IMR-90 (cell line): ENCODE results near the gene STOM. TPM values are rescaled to one million over a fixed set of nuclear protein-coding genes. Genes with fewer than 3 reads are reported as not detected.

Source experiments
- ATAC-seq: fragments of 200-7000 bp; cut with Tn5 transposase; 2 replicates; pipeline ENCODE4 v1.9.1; 2020; ENCODE audit warnings: low read depth, mild to moderate bottlenecking, moderate library complexity
- BruUV-seq: library from RNA; stranded (reverse); fragments of 400-500 nt; replicated peaks from 2 replicates; lab custom pipeline; 2021; lab: Mats Ljungman, UMichigan
- CTCF ChIA-PET: fragments of 300-600 bp; formaldehyde crosslinking; extraction: SDS; loops from one replicate; lab custom pipeline; 2021; ENCODE audit warnings: antibody characterized with exemption; lab: Yijun Ruan, JAX
- POLR2A ChIA-PET: fragments of 300-600 bp; sonication (Branson Sonifier 250); formaldehyde crosslinking; loops from one replicate; lab custom pipeline; 2022; ENCODE audit warnings: antibody characterized with exemption; ENCODE audit not compliant: unreplicated experiment; lab: Charles Lee
- DNase-seq: peaks from one replicate; pipeline ENCODE4 v3.0.0; 2013
- H2AFZ ChIP-seq: replicated peaks from 2 replicates; pipeline ENCODE3; 2013; ENCODE audit warnings: low read length, mild to moderate bottlenecking; ENCODE audit not compliant: poor library complexity
- H2AK5ac ChIP-seq: 2 replicates; pipeline ENCODE4 v1.6.1; 2013; ENCODE audit warnings: low read depth, low read length, inconsistent platforms
- H2AK9ac ChIP-seq: replicated peaks from 2 replicates; pipeline ENCODE3; 2013; ENCODE audit warnings: mild to moderate bottlenecking, low read depth, low read length, moderate library complexity; ENCODE audit not compliant: poor library complexity
- H2BK120ac ChIP-seq: 2 replicates; pipeline ENCODE4 v1.6.1; 2013; ENCODE audit warnings: low read depth, low read length, inconsistent platforms
- H2BK15ac ChIP-seq: 3 replicates; pipeline ENCODE4 v1.6.1; 2013; ENCODE audit warnings: low read depth, low read length, inconsistent platforms
- H2BK20ac ChIP-seq: 2 replicates; pipeline ENCODE4 v1.6.1; 2013; ENCODE audit warnings: low read depth, mild to moderate bottlenecking, inconsistent platforms, low read length, moderate library complexity
- H2BK5ac ChIP-seq: 2 replicates; pipeline ENCODE4 v1.6.1; 2013; ENCODE audit warnings: mild to moderate bottlenecking, low read depth, low read length, inconsistent platforms; ENCODE audit not compliant: poor library complexity, severe bottlenecking
- H3K14ac ChIP-seq: replicated peaks from 2 replicates; pipeline ENCODE4 v1.6.1; 2013; ENCODE audit warnings: low read depth, low read length, inconsistent platforms
- H3K18ac ChIP-seq: 2 replicates; pipeline ENCODE4 v1.6.1; 2013; ENCODE audit warnings: low read depth, low read length, control low read depth
- H3K23ac ChIP-seq: 2 replicates; pipeline ENCODE4 v1.6.1; 2013; ENCODE audit warnings: low read depth, low read length, inconsistent platforms
- H3K27ac ChIP-seq: 2 replicates; pipeline ENCODE4 v1.5.1; 2013; ENCODE audit warnings: mild to moderate bottlenecking, control low read depth, low read length; ENCODE audit not compliant: insufficient read depth
- H3K27me3 ChIP-seq: 2 replicates; pipeline ENCODE4 v1.6.1; 2013; ENCODE audit warnings: low read length; ENCODE audit not compliant: control insufficient read depth, insufficient read depth
- H3K36me3 ChIP-seq: 2 replicates; pipeline ENCODE4 v1.6.1; 2013; ENCODE audit warnings: low read length, mixed read lengths; ENCODE audit not compliant: control insufficient read depth, insufficient read depth
- H3K4ac ChIP-seq: 2 replicates; pipeline ENCODE4 v1.6.1; 2013; ENCODE audit warnings: low read depth, low read length, inconsistent platforms
- H3K4me1 ChIP-seq: 2 replicates; pipeline ENCODE4 v1.6.1; 2013; ENCODE audit warnings: low read length, mixed read lengths; ENCODE audit not compliant: control insufficient read depth, insufficient read depth
- H3K4me2 ChIP-seq: 2 replicates; pipeline ENCODE4 v1.6.1; 2013; ENCODE audit warnings: low read depth, mild to moderate bottlenecking, control low read depth, low read length, moderate library complexity
- H3K4me3 ChIP-seq: 2 replicates; pipeline ENCODE4 v1.5.1; 2013; ENCODE audit warnings: low read depth, mild to moderate bottlenecking, control low read depth, low read length, moderate library complexity; ENCODE audit not compliant: insufficient read depth
- H3K56ac ChIP-seq: 2 replicates; pipeline ENCODE4 v1.6.1; 2013; ENCODE audit warnings: low read length, inconsistent platforms; ENCODE audit not compliant: insufficient read depth; ENCODE audit errors: extremely low read depth
- H3K79me1 ChIP-seq, 2 experiments: 2 replicates each; pipeline ENCODE4 v1.6.1; 2013; ENCODE audit warnings: low read length in 2 of 2, inconsistent platforms in 1 of 2, low read depth in 1 of 2
- H3K9ac ChIP-seq: 2 replicates; pipeline ENCODE4 v1.6.1; 2013; ENCODE audit warnings: low read depth, low read length, control low read depth
- H3K9me1 ChIP-seq: 2 replicates; pipeline ENCODE4 v1.6.1; 2013; ENCODE audit warnings: low read length, inconsistent platforms; ENCODE audit not compliant: insufficient read depth
- H3K9me3 ChIP-seq: 2 replicates; pipeline ENCODE4 v1.6.1; 2013; ENCODE audit warnings: low read length; ENCODE audit not compliant: control insufficient read depth, insufficient read depth
- H4K20me1 ChIP-seq: 2 replicates; pipeline ENCODE4 v1.6.1; 2013; ENCODE audit warnings: low read length, inconsistent platforms; ENCODE audit not compliant: insufficient read depth
- H4K5ac ChIP-seq: 2 replicates; pipeline ENCODE4 v1.6.1; 2013; ENCODE audit warnings: mild to moderate bottlenecking, low read depth, low read length, control low read depth
- H4K8ac ChIP-seq, 2 experiments: 2 replicates each; pipeline ENCODE4 v1.6.1; 2013; ENCODE audit warnings: low read depth in 2 of 2, low read length in 2 of 2, control low read depth in 1 of 2, inconsistent platforms in 1 of 2
- H4K91ac ChIP-seq: 2 replicates; pipeline ENCODE4 v1.6.1; 2013; ENCODE audit warnings: low read depth, low read length, inconsistent platforms; ENCODE audit not compliant: insufficient read depth
- CEBPB ChIP-seq: IDR thresholded peaks from 2 replicates; pipeline ENCODE4 v1.6.1; 2012; ENCODE audit warnings: low read depth, low read length, improper control_type of control experiment
- FOS ChIP-seq: fragments of 150-350 bp; IDR thresholded peaks from 2 replicates; pipeline ENCODE4 v1.6.1; 2016; ENCODE audit warnings: low read depth, low read length
- MAFK ChIP-seq: IDR thresholded peaks from 2 replicates; pipeline ENCODE4 v1.6.1; 2012; ENCODE audit warnings: low read depth, low read length, improper control_type of control experiment
- MAZ ChIP-seq: IDR thresholded peaks from 2 replicates; pipeline ENCODE4 v1.6.1; 2012; ENCODE audit warnings: low read depth, mild to moderate bottlenecking, low read length, improper control_type of control experiment, moderate library complexity, borderline replicate concordance
- MXI1 ChIP-seq: IDR thresholded peaks from 2 replicates; pipeline ENCODE4 v1.6.1; 2012; ENCODE audit warnings: low read depth, mild to moderate bottlenecking, low read length, moderate library complexity, borderline replicate concordance
- NFE2L2 ChIP-seq: fragments of 150-350 bp; IDR thresholded peaks from 2 replicates; pipeline ENCODE4 v1.6.1; 2016; ENCODE audit warnings: low read depth, mild to moderate bottlenecking, low read length
- POLR2A ChIP-seq: IDR thresholded peaks from 2 replicates; pipeline ENCODE4 v1.6.1; 2012; ENCODE audit warnings: mild to moderate bottlenecking, low read depth, low read length
- RCOR1 ChIP-seq: IDR thresholded peaks from 2 replicates; pipeline ENCODE4 v1.6.1; 2012; ENCODE audit warnings: mild to moderate bottlenecking, low read length, improper control_type of control experiment; ENCODE audit not compliant: insufficient replicate concordance
- RFX5 ChIP-seq: IDR thresholded peaks from 2 replicates; pipeline ENCODE4 v1.8.0; 2012; ENCODE audit warnings: low read depth, mild to moderate bottlenecking, low read length, moderate library complexity
- SMC3 ChIP-seq: fragments of 150-350 bp; IDR thresholded peaks from 2 replicates; pipeline ENCODE4 v1.6.1; 2016; ENCODE audit warnings: low read depth, mild to moderate bottlenecking, antibody characterized with exemption, low read length, moderate library complexity
- WGBS, 2 experiments: methylation state at CpG; one replicate each; pipeline versions ENCODE4 v1.1.5 to v1.1.7; 2013; ENCODE audit warnings: missing lambda C conversion rate in 2 of 2; ENCODE audit not compliant: insufficient read length in 1 of 2; ENCODE audit errors: extremely low coverage in 2 of 2; 5-methylcytosine and 5-hydroxymethylcytosine counted together
- dilution Hi-C: fragments of 300-500 bp; cut with HindIII; formaldehyde crosslinking; loops from one replicate; pipeline ENCODE4 v1.14.3; 2018; ENCODE audit warnings: low sequenced_read_pairs; ENCODE audit not compliant: unreplicated experiment
- in situ Hi-C: fragments of 300-500 bp; cut with MboI; formaldehyde crosslinking; loops from 3 replicates; pipeline ENCODE4 v1.14.3; 2019; ENCODE audit warnings: low sequenced_read_pairs, inconsistent platforms, mixed read lengths
- intact Hi-C: fragments of 100-400 bp; cut with micrococcal nuclease; formaldehyde crosslinking; loops from 2 replicates; pipeline ENCODE4 v1.10.0; 2022
- polyA plus RNA-seq, 3 experiments: library from polyadenylated mRNA; depleted of rRNA; stranded (reverse); fragments of >200 nt; gene quantifications; 2 replicates each; pipeline ENCODE4 v1.2.3, GENCODE V29; 2012; ENCODE audit warnings: low replicate concordance in 1 of 3
- total RNA-seq: library from RNA; depleted of rRNA; stranded (reverse); fragments of >200 nt; gene quantifications from 2 replicates; pipeline ENCODE4 v1.2.3, GENCODE V29; 2012
- TF ChIP-seq, protein P1 (sequence below): conservative IDR thresholded peaks from 2 replicates; pipeline ENCODE4 v1.5.1; 2012; ENCODE audit warnings: mild to moderate bottlenecking, low read depth, low read length, improper control_type of control experiment
- TF ChIP-seq, protein P2 (sequence below): fragments of 150-350 bp; IDR thresholded peaks from 2 replicates; pipeline ENCODE4 v1.6.1; 2016; ENCODE audit warnings: low read depth, mild to moderate bottlenecking, low read length, moderate library complexity, borderline replicate concordance
- TF ChIP-seq, protein P3 (sequence below): fragments of 150-350 bp; IDR thresholded peaks from 2 replicates; pipeline ENCODE4 v1.6.1; 2017; ENCODE audit warnings: mild to moderate bottlenecking, antibody characterized with exemption, low read length, low read depth

STOM gene
- total and polyA plus RNA-seq, 2 of the 4 experiments (the other 2 are of a cell fraction) = 78.4 to 84.8 TPM

DNA sequence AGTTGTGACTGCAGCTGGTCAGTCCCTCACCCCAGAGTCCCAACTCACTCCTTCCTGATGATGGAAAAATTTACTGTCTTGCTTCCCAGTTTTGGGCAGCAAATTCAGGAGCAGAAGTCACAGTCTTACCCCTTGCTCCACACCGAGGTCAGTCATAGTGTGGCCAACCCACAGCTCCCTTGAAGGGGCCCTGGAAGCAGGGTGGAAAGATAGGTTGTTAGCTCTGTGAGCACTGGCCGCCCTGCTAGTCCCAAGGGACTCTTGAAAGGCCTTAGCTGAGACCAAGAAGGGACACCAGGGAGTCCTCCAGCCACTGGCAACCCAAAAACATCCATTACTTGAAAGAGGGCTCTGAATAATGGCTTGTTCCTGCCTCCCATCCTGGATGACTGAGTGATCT, 62.1 kb downstream of the STOM start:
- ChIA-PET POLR2A (no interaction called here), CTCF (no interaction called here)
- dilution Hi-C loops (no loop called here), in situ Hi-C loops (no loop called here), intact Hi-C loops (no loop called here)
- Histone ChIP-seq H3K27me3 (no peaks in the 10 kb centered on the region), H3K9me3 (no peaks in the 10 kb centered on the region), H2BK15ac (no peak overlapping the region), H4K5ac (no peak overlapping the region), H3K4me3 (no peak overlapping the region), H2BK5ac (no peak overlapping the region), H3K4me1 (no peaks in the 10 kb centered on the region), H2AK9ac (no peak overlapping the region), H2AK5ac (no peak overlapping the region), H2BK20ac (no peak overlapping the region), H3K23ac (no peak overlapping the region), H4K91ac (no peak overlapping the region), H2BK120ac (no peak overlapping the region), H4K8ac (no peak overlapping the region), H3K9me1 (no peaks in the 10 kb centered on the region; the same call in 1 of the 2 replicates), H3K79me1 (peaks cover 0 to 19% of the 10 kb centered on the region in 2 experiments), H3K27ac (no peak overlapping the region), H3K14ac (no peak overlapping the region), H3K18ac (no peak overlapping the region), H3K4ac (no peak overlapping the region), H4K20me1 (no peaks in the 10 kb centered on the region; the same call in 1 of the 2 replicates), H3K36me3 (peaks cover 72% of the 10 kb centered on the region), H3K4me2 (no peak overlapping the region), H2AFZ (no peak overlapping the region), H3K9ac (no peak overlapping the region), H3K56ac (no peak overlapping the region)
- TF ChIP-seq MAFK (no peak), SMC3 (no peak), MAZ (no peak), FOS (no peak), RCOR1 (no peak), NFE2L2 (no peak), POLR2A (no peak), RFX5 (no peak), MXI1 (no peak), CEBPB (no peak)
- TF ChIP-seq, protein P1, sequence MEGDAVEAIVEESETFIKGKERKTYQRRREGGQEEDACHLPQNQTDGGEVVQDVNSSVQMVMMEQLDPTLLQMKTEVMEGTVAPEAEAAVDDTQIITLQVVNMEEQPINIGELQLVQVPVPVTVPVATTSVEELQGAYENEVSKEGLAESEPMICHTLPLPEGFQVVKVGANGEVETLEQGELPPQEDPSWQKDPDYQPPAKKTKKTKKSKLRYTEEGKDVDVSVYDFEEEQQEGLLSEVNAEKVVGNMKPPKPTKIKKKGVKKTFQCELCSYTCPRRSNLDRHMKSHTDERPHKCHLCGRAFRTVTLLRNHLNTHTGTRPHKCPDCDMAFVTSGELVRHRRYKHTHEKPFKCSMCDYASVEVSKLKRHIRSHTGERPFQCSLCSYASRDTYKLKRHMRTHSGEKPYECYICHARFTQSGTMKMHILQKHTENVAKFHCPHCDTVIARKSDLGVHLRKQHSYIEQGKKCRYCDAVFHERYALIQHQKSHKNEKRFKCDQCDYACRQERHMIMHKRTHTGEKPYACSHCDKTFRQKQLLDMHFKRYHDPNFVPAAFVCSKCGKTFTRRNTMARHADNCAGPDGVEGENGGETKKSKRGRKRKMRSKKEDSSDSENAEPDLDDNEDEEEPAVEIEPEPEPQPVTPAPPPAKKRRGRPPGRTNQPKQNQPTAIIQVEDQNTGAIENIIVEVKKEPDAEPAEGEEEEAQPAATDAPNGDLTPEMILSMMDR = no peak
- TF ChIP-seq, protein P2, sequence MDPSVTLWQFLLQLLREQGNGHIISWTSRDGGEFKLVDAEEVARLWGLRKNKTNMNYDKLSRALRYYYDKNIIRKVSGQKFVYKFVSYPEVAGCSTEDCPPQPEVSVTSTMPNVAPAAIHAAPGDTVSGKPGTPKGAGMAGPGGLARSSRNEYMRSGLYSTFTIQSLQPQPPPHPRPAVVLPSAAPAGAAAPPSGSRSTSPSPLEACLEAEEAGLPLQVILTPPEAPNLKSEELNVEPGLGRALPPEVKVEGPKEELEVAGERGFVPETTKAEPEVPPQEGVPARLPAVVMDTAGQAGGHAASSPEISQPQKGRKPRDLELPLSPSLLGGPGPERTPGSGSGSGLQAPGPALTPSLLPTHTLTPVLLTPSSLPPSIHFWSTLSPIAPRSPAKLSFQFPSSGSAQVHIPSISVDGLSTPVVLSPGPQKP = no peak
- TF ChIP-seq, protein P3, sequence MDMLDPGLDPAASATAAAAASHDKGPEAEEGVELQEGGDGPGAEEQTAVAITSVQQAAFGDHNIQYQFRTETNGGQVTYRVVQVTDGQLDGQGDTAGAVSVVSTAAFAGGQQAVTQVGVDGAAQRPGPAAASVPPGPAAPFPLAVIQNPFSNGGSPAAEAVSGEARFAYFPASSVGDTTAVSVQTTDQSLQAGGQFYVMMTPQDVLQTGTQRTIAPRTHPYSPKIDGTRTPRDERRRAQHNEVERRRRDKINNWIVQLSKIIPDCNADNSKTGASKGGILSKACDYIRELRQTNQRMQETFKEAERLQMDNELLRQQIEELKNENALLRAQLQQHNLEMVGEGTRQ = no peak
- no CpG with 5 or more reads among the region's 2 CpGs for WGBS, 2 experiments
- no TSS peak for BruUV-seq
- DNase-seq (no peak), ATAC-seq (no peak)
